Keratinocyte (primary cell): ENCODE measurements around the gene KMT5C. TPM values are rescaled to one million over a fixed set of nuclear protein-coding genes. Genes with fewer than 3 reads are reported as not detected.
"Not testable (repeated sequence)": the region's sequence is repeated elsewhere in the genome, so short reads cannot be mapped to it uniquely, and the experiment has no call there.

Experiments used
- DNase-seq: peaks from one replicate; pipeline ENCODE4 v3.0.0-alpha.2; 2011; ENCODE audit warnings: low read depth, missing footprints, low spot score
- FAIRE-seq: peaks from 2 replicates; lab custom pipeline; 2011; peaks lifted over from hg19 to GRCh38; lab: Jason Lieb, UNC
- H2AFZ ChIP-seq: 2 replicates; pipeline ENCODE4 v1.6.0; 2012; ENCODE audit warnings: low read length, control low read depth, inconsistent platforms; ENCODE audit not compliant: control insufficient read depth
- H3K27ac ChIP-seq: 2 replicates; pipeline ENCODE4 v1.5.1; 2011; ENCODE audit warnings: low read length; ENCODE audit not compliant: control insufficient read depth, insufficient read depth
- H3K27me3 ChIP-seq: 3 replicates; pipeline ENCODE4 v1.6.0; 2011; ENCODE audit warnings: low read length; ENCODE audit not compliant: control insufficient read depth, insufficient read depth; ENCODE audit errors: extremely low read depth
- H3K36me3 ChIP-seq, 2 experiments: 2 replicates in 1 of 2; 3 replicates in 1 of 2; pipeline ENCODE4 v1.5.1; 2011; ENCODE audit warnings: low read length in 2 of 2, mild to moderate bottlenecking in 1 of 2; ENCODE audit not compliant: control insufficient read depth in 2 of 2, insufficient read depth in 2 of 2; ENCODE audit errors: extremely low read depth in 1 of 2
- H3K4me1 ChIP-seq: 3 replicates; pipeline ENCODE4 v1.5.1; 2011; ENCODE audit warnings: low read length; ENCODE audit not compliant: control insufficient read depth, insufficient read depth; ENCODE audit errors: extremely low read depth
- H3K4me2 ChIP-seq: 3 replicates; pipeline ENCODE4 v1.6.0; 2011; ENCODE audit warnings: low read depth, low read length; ENCODE audit not compliant: control insufficient read depth, insufficient read depth; ENCODE audit errors: extremely low read depth
- H3K4me3 ChIP-seq, 3 experiments: fragments of 200-600 bp in 1 of 3; sonication (generic) in 1 of 3; 2 replicates in 2 of 3; 3 replicates in 1 of 3; pipeline ENCODE4 v1.5.1; 2011 to 2016; ENCODE audit warnings: low read length in 3 of 3, mild to moderate bottlenecking in 3 of 3, control low read depth in 2 of 3, inconsistent platforms in 1 of 3, low read depth in 1 of 3, mixed read lengths in 1 of 3, mixed run types in 1 of 3, moderate library complexity in 1 of 3; ENCODE audit not compliant: control insufficient read depth in 2 of 3, insufficient read depth in 2 of 3; ENCODE audit errors: extremely low read depth in 1 of 3
- H3K79me2 ChIP-seq: 2 replicates; pipeline ENCODE4 v1.6.0; 2012; ENCODE audit warnings: low read length; ENCODE audit not compliant: control insufficient read depth, insufficient read depth
- H3K9ac ChIP-seq: 3 replicates; pipeline ENCODE4 v1.6.0; 2011; ENCODE audit warnings: low read length; ENCODE audit not compliant: control insufficient read depth, insufficient read depth; ENCODE audit errors: extremely low read depth
- H3K9me1 ChIP-seq: 3 replicates; pipeline ENCODE4 v1.6.0; 2011; ENCODE audit warnings: low read length; ENCODE audit not compliant: control insufficient read depth, insufficient read depth; ENCODE audit errors: extremely low read depth
- H3K9me3 ChIP-seq: 2 replicates; pipeline ENCODE4 v1.5.1; 2012; ENCODE audit warnings: low read depth, low read length; ENCODE audit not compliant: control insufficient read depth
- H4K20me1 ChIP-seq: 3 replicates; pipeline ENCODE4 v1.6.0; 2011; ENCODE audit warnings: low read length; ENCODE audit not compliant: control insufficient read depth, insufficient read depth; ENCODE audit errors: extremely low read depth
- CTCF ChIP-seq, 3 experiments: IDR thresholded peaks in 1 of 3; conservative IDR thresholded peaks in 1 of 3; optimal IDR thresholded peaks in 1 of 3; 2 replicates in 2 of 3; 3 replicates in 1 of 3; pipeline versions ENCODE3 to v1.5.1; 2011; ENCODE audit warnings: low read length in 3 of 3, mild to moderate bottlenecking in 3 of 3, moderate library complexity in 2 of 3, control low read depth in 1 of 3, inconsistent platforms in 1 of 3; ENCODE audit not compliant: insufficient read depth in 2 of 3; ENCODE audit errors: extremely low read depth in 1 of 3
- EZH2 ChIP-seq: IDR thresholded peaks from one replicate; pipeline ENCODE4 v1.6.1; 2012; ENCODE audit warnings: inconsistent platforms, mild to moderate bottlenecking, low read length, moderate library complexity
- dilution Hi-C: fragments of 300-500 bp; cut with MboI; formaldehyde crosslinking; loops from one replicate; pipeline ENCODE4 v1.7.0; 2020; ENCODE audit warnings: low sequenced_read_pairs; ENCODE audit not compliant: extremely low pct_ligation_motif_present
- polyA plus RNA-seq, 5 experiments: library from polyadenylated mRNA; depleted of rRNA in 3 of 5; stranded (reverse) in 3 of 5; stranded (forward) in 1 of 5; unstranded in 1 of 5; fragments of >200 nt; gene quantifications; 1 replicate in 1 of 5; 2 replicates in 3 of 5; 3 replicates in 1 of 5; pipeline versions ENCODE4 v1.2.1 to v1.2.3, GENCODE V29; 2011 to 2012; ENCODE audit warnings: missing spikeins in 2 of 5, low read depth in 1 of 5, low replicate concordance in 1 of 5

The KMT5C gene
- polyA plus RNA-seq, 1 donor (not counting 4 experiments of a cell fraction or from before 2014, with no cell fraction given): 4.3 TPM

- no peaks in the 10 kb centered on the region for H3K9me1 ChIP-seq
- H3K36me3 ChIP-seq: no peaks in the 10 kb centered on the region
- H2AFZ ChIP-seq: no peak overlapping the region
- DNase-seq (no peak), FAIRE-seq (no peak)
- no peaks in the 10 kb centered on the region for H3K79me2 ChIP-seq
- TF ChIP-seq EZH2 (no peak), CTCF (optimal IDR thresholded peaks at IDR 0.05 in 1 of 3, IDR thresholded peaks at IDR 0.05 in 1 of 3, conservative IDR thresholded peaks at IDR 0.05 in 1 of 3; ENCODE audit: extremely low read depth in 1 of 3, insufficient read depth in 2 of 3, low read length in 3 of 3) (no peak)
- H3K9me3 ChIP-seq: no peaks in the 10 kb centered on the region
- H3K9ac ChIP-seq: no peak overlapping the region
- H4K20me1 ChIP-seq: no peaks in the 10 kb centered on the region
- dilution Hi-C loops: no loop called here
- H3K4me1 ChIP-seq: no peaks in the 10 kb centered on the region
- no peak overlapping the region for H3K4me2 ChIP-seq
- H3K4me3 ChIP-seq: no peak overlapping the region
- peaks cover 17% of the 10 kb centered on the region for H3K27me3 ChIP-seq
- no peak overlapping the region for H3K27ac ChIP-seq
Observed at GRCh38 chr19:55324662-55325061, 15.0 kb upstream of the KMT5C start.

GRCh38 chr19:55325172-55325571, 14.5 kb upstream of the KMT5C start, which contains the start of gene TMEM150B:
Gene TMEM150B, minus strand, starts transcription at chr19:55325341. Its CDS starts 4,305 bp downstream, at chr19:55321036.
- no peak for TF ChIP-seq EZH2
- Histone ChIP-seq H3K27me3 (peaks cover 12% of the 10 kb centered on the region), H3K4me3 (no peak within 1 kb of the TSS), H3K4me2 (no peak within 1 kb of the TSS), H4K20me1 (no peaks in the 10 kb centered on the region), H3K9ac (no peak within 1 kb of the TSS), H3K9me3 (no peaks in the 10 kb centered on the region), H3K27ac (no peak within 1 kb of the TSS), H2AFZ (no peak within 1 kb of the TSS), H3K4me1 (no peaks in the 10 kb centered on the region), H3K9me1 (no peaks in the 10 kb centered on the region), H3K36me3 (no peaks in the 10 kb centered on the region), H3K79me2 (no peaks in the 10 kb centered on the region)
- DNase-seq (no peak), FAIRE-seq (no peak)
- dilution Hi-C loops: no loop called here

DNA sequence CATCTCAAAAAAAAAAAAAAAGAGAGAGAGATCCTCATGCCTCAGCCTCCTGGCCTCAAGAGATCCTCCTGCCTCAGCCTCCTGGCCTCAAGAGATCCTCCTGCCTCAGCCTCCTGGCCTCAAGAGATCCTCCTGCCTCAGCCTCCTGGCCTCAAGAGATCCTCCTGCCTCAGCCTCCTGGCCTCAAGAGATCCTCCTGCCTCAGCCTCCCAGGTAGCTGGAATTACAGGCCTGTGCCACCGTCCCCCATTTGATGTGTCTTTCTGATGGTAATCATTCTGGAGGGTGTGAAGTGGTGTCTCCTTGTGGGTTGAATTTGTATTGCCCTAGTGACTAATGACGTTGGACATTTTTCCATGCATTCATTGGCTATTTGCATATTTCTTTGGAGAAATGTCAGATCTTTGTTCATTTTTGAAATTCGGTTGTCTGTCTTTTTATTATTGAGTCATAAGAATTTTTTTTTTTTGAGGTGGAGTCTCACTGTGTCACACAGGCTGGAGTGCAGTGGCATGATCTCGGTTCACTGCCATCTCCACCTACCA, 10.8 kb upstream of the KMT5C start:
- dilution Hi-C loops, H2AFZ ChIP-seq, H3K4me2 ChIP-seq, H3K9me3 ChIP-seq, H3K9ac ChIP-seq, H3K27ac ChIP-seq, H3K9me1 ChIP-seq, FAIRE-seq, H3K27me3 ChIP-seq, H3K4me3 ChIP-seq, H3K36me3 ChIP-seq, DNase-seq, H4K20me1 ChIP-seq, H3K79me2 ChIP-seq, H3K4me1 ChIP-seq: not testable (repeated sequence)

- H3K9me1 ChIP-seq, H3K9ac ChIP-seq, H3K4me1 ChIP-seq, H3K4me3 ChIP-seq, H3K4me2 ChIP-seq, H3K27ac ChIP-seq, H2AFZ ChIP-seq, FAIRE-seq, H4K20me1 ChIP-seq, H3K36me3 ChIP-seq, dilution Hi-C loops, DNase-seq, H3K27me3 ChIP-seq, H3K79me2 ChIP-seq, H3K9me3 ChIP-seq: not testable (repeated sequence)
Observed at GRCh38 chr19:55329791-55330190, 9.9 kb upstream of the KMT5C start.
